Hepatocyte (in vitro differentiated cells): ENCODE data around the gene BRS3. TPM values are rescaled to one million over a fixed set of nuclear protein-coding genes. Genes with fewer than 3 reads are reported as not detected.

ENCODE experiments used
- DNase-seq: peaks from one replicate; pipeline ENCODE4 v3.0.0-alpha.2; 2016; ENCODE audit warnings: low spot score
- H2AFZ ChIP-seq: fragments of 200-600 bp; sonication (generic); 2 replicates; pipeline ENCODE4 v1.6.0; 2016; ENCODE audit warnings: antibody characterized with exemption, mild to moderate bottlenecking
- H3K27ac ChIP-seq: fragments of 200-600 bp; sonication (generic); 2 replicates; pipeline ENCODE4 v1.5.1; 2016; ENCODE audit warnings: mild to moderate bottlenecking
- H3K27me3 ChIP-seq: fragments of 200-600 bp; sonication (generic); 2 replicates; pipeline ENCODE4 v1.6.1; 2016
- H3K36me3 ChIP-seq: fragments of 200-600 bp; sonication (generic); replicated peaks from 2 replicates; pipeline ENCODE4 v1.5.1; 2016; ENCODE audit warnings: low read depth; ENCODE audit not compliant: insufficient read depth
- H3K4me1 ChIP-seq: fragments of 200-600 bp; sonication (generic); 2 replicates; pipeline ENCODE4 v1.5.1; 2016; ENCODE audit warnings: mild to moderate bottlenecking, moderate library complexity; ENCODE audit not compliant: insufficient read depth
- H3K4me2 ChIP-seq: fragments of 200-600 bp; sonication (generic); 2 replicates; pipeline ENCODE4 v1.6.0; 2016
- H3K4me3 ChIP-seq: fragments of 200-600 bp; sonication (generic); 2 replicates; pipeline ENCODE4 v1.5.1; 2016; ENCODE audit warnings: mild to moderate bottlenecking
- H3K79me2 ChIP-seq: fragments of 200-600 bp; sonication (generic); 2 replicates; pipeline ENCODE4 v1.6.0; 2017; ENCODE audit warnings: mild to moderate bottlenecking
- H3K9me2 ChIP-seq: fragments of 200-600 bp; sonication (generic); replicated peaks from 2 replicates; pipeline ENCODE4 v1.6.0; 2017; ENCODE audit warnings: mild to moderate bottlenecking; ENCODE audit not compliant: insufficient read depth
- H3K9me3 ChIP-seq: fragments of 200-600 bp; sonication (generic); 2 replicates; pipeline ENCODE4 v1.5.1; 2016; ENCODE audit warnings: low read depth, mild to moderate bottlenecking
- H4K20me1 ChIP-seq: fragments of 200-600 bp; sonication (generic); 2 replicates; pipeline ENCODE4 v1.6.0; 2016; ENCODE audit warnings: mild to moderate bottlenecking; ENCODE audit not compliant: insufficient read depth, poor library complexity, severe bottlenecking
- CTCF ChIP-seq: fragments of 200-600 bp; sonication (generic); IDR thresholded peaks from 2 replicates; pipeline ENCODE4 v1.5.1; 2016; ENCODE audit warnings: antibody characterized with exemption, mild to moderate bottlenecking; ENCODE audit not compliant: poor library complexity
- EZH2 ChIP-seq: fragments of 200-600 bp; sonication (generic); IDR thresholded peaks from 2 replicates; pipeline ENCODE4 v1.6.1; 2016; ENCODE audit warnings: antibody characterized with exemption, mild to moderate bottlenecking, borderline replicate concordance
- EZH2phosphoT487 ChIP-seq: fragments of 200-600 bp; sonication (generic); IDR thresholded peaks from one replicate; pipeline ENCODE4 v1.6.1; 2018; ENCODE audit warnings: antibody characterized with exemption, mild to moderate bottlenecking, low read depth, moderate library complexity; ENCODE audit not compliant: unreplicated experiment, severe bottlenecking
- WGBS: methylation state at CpG from one replicate; pipeline ENCODE4 v1.1.6; 2016; ENCODE audit warnings: low lambda C conversion rate; ENCODE audit errors: missing lambda C conversion rate; 5-methylcytosine and 5-hydroxymethylcytosine counted together
- polyA plus RNA-seq: library from polyadenylated mRNA; unstranded; fragments of >200 nt; fragmentation: Nextera tagmentation; extraction: Ambion mirVana; gene quantifications from 2 replicates; pipeline ENCODE4 v1.2.1, GENCODE V29; 2016
- total RNA-seq: library from RNA; depleted of rRNA; stranded (reverse); fragments of >200 nt; gene quantifications from 2 replicates; pipeline ENCODE4 v1.2.3, GENCODE V29; 2014

BRS3 gene
- total and polyA plus RNA-seq, 2 experiments from 2014 or later = not detected

DNA sequence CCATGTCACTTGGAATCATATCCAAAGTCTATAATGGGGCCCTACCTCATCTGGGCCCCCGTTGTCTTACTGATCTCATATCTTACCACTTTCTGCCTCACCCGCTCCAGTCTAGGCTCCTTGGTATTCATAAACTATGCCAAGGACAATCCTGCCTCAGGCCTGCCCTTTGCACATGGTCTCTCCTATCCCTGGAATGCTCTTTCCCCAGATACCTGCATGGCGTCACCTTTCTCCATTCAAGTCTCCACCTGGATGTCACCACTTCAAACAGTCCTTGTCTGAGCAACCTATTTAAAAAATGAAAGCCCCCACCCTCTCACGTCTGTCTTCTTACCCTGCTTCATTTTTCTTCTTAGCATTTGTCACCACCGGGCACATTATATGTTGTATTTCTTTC, 52.5 kb downstream of the BRS3 start:
- Histone ChIP-seq H3K27ac (no peak overlapping the region), H4K20me1 (no peaks in the 10 kb centered on the region), H3K27me3 (no peaks in the 10 kb centered on the region), H3K4me1 (no peaks in the 10 kb centered on the region), H3K79me2 (no peaks in the 10 kb centered on the region), H3K9me2 (no peaks in the 10 kb centered on the region), H3K4me2 (no peak overlapping the region), H2AFZ (no peak overlapping the region), H3K9me3 (no peaks in the 10 kb centered on the region), H3K36me3 (no peaks in the 10 kb centered on the region), H3K4me3 (no peak overlapping the region)
- no peak for DNase-seq
- no peak for TF ChIP-seq EZH2
- WGBS = 79% methylated on average over 5 of the region's 5 CpGs

DNA sequence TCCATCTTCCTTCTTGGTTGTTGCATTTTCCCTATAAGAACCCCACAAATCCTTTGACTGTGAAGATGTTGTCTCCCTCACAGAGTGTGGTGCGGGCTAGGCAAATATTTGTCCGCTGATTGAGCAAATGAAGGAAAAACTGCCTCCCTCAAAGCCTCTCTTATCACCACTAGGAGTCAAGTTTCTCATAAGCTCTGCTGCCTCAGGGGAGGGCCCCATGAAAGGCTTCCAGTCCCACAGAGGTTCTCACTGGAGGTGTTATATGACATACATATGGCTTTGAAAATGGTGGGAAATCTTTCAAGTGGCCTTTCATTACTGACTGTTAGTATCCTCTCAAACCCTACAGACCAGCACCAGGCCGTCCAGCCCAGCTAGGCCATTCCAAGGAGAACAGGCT, 53.5 kb downstream of the BRS3 start:
- Histone ChIP-seq H3K9me3 (no peaks in the 10 kb centered on the region), H3K4me3 (no peak overlapping the region), H3K79me2 (no peaks in the 10 kb centered on the region), H4K20me1 (no peaks in the 10 kb centered on the region), H3K27me3 (no peaks in the 10 kb centered on the region), H3K27ac (no peak overlapping the region), H3K4me2 (no peak overlapping the region), H2AFZ (no peak overlapping the region), H3K4me1 (no peaks in the 10 kb centered on the region), H3K36me3 (no peaks in the 10 kb centered on the region), H3K9me2 (no peaks in the 10 kb centered on the region)
- 78% methylated on average over 3 of the region's 3 CpGs for WGBS
- TF ChIP-seq EZH2phosphoT487 = no peak
- TF ChIP-seq EZH2 = no peak
- no peak for TF ChIP-seq CTCF
- DNase-seq = peak; percentile 9

DNA sequence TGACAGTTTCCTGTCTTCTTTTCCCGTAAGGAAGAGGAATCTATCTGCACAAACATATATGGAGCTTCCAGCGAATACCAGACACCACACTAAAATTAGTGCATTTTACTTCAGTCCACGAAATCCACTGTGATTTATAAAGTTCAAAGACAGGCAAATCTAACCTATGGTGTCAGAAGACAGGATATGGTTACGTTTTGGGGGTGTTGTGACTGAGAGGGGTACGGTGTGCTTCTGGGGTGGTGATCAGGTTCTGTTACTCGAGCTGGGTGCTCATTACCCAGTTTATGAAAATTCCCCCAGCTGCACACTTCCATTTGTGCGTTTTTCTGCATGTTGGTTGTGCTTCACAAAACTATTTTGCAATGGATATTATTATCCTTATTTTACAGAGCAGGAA, 54.5 kb downstream of the BRS3 start:
- WGBS = 63% methylated on average over 7 of the region's 7 CpGs
- Histone ChIP-seq H3K27ac (no peak overlapping the region), H3K79me2 (no peaks in the 10 kb centered on the region), H2AFZ (no peak overlapping the region), H3K4me1 (no peaks in the 10 kb centered on the region), H3K27me3 (no peaks in the 10 kb centered on the region), H3K9me2 (no peaks in the 10 kb centered on the region), H3K36me3 (no peaks in the 10 kb centered on the region), H3K9me3 (no peaks in the 10 kb centered on the region), H4K20me1 (no peaks in the 10 kb centered on the region), H3K4me3 (no peak overlapping the region), H3K4me2 (no peak overlapping the region)
- no peak for TF ChIP-seq EZH2
- no peak for TF ChIP-seq CTCF
- TF ChIP-seq EZH2phosphoT487 = no peak
- no peak for DNase-seq

Other genes starting within 250 kb of the BRS3 start
- 3.9 and 6.9 TPM in 2 replicates for gene MAP7D3, start 236.5 kb upstream of the BRS3 start, total RNA-seq
- 6.1 and 6.8 TPM in 2 replicates for gene MAP7D3, start 236.5 kb upstream of the BRS3 start, polyA plus RNA-seq
- 0.08 and 0.27 TPM in 2 replicates for gene ADGRG4, start 187.0 kb upstream of the BRS3 start, total RNA-seq
- gene ADGRG4, start 187.0 kb upstream of the BRS3 start, polyA plus RNA-seq = not detected in 2 replicates
- 51.0 and 55.3 TPM in 2 replicates for gene HTATSF1, start 9.6 kb downstream of the BRS3 start, total RNA-seq
- 36.6 and 37.3 TPM in 2 replicates for gene HTATSF1, start 9.6 kb downstream of the BRS3 start, polyA plus RNA-seq
- 4.1 and 4.8 TPM in 2 replicates for gene VGLL1, start 44.3 kb downstream of the BRS3 start, total RNA-seq
- 9.3 and 11.6 TPM in 2 replicates for gene VGLL1, start 44.3 kb downstream of the BRS3 start, polyA plus RNA-seq
- not detected in 2 replicates for gene CD40LG, start 160.2 kb downstream of the BRS3 start, total RNA-seq
- gene CD40LG, start 160.2 kb downstream of the BRS3 start, polyA plus RNA-seq = not detected in 2 replicates